Transverse colon (tissue), 4 donors: ENCODE results near the gene HDLBP.

ENCODE experiments used
- POLR2A ChIP-seq: fragments of 450-650 bp; IDR thresholded peaks from one replicate; pipeline ENCODE4 v1.6.1; 2016; ENCODE audit warnings: antibody characterized with exemption, mild to moderate bottlenecking, moderate library complexity
- POLR2AphosphoS5 ChIP-seq, 3 donors: sonication (generic); formaldehyde crosslinking; IDR thresholded peaks; one replicate each; pipeline ENCODE4 v1.6.1; 2016; ENCODE audit warnings: antibody characterized with exemption in 3 of 3
- TF ChIP-seq, protein P1 (sequence below), 5 experiments: fragments of 200-600 bp in 3 of 5; fragments of 450-650 bp in 2 of 5; sonication (generic) in 3 of 5; IDR thresholded peaks; 1 replicate in 2 of 5; 2 replicates in 3 of 5; pipeline ENCODE4 v1.5.1; 2016 to 2017; ENCODE audit warnings: antibody characterized with exemption in 5 of 5, inconsistent platforms in 3 of 5, mild to moderate bottlenecking in 2 of 5, moderate library complexity in 1 of 5

DNA sequence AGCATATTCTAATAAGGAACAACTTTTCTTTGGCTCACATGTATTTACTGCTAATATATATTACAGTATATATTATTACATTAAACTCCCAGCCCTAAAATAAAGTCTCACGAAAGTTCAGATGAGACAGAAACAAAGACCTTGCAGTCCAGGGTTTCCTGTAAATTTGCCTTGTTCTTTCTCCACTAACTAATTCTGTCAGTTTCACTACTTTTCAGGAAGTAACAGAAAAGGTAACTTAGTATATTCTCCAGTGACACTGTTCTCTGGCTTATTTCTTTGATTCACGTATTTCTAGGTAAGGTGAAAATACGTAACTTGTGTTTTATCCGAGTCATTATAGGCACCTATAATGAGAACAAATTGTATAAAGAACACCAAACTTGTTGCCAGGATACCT lies 35.2 kb downstream of the HDLBP start:
- TF ChIP-seq, protein P1, sequence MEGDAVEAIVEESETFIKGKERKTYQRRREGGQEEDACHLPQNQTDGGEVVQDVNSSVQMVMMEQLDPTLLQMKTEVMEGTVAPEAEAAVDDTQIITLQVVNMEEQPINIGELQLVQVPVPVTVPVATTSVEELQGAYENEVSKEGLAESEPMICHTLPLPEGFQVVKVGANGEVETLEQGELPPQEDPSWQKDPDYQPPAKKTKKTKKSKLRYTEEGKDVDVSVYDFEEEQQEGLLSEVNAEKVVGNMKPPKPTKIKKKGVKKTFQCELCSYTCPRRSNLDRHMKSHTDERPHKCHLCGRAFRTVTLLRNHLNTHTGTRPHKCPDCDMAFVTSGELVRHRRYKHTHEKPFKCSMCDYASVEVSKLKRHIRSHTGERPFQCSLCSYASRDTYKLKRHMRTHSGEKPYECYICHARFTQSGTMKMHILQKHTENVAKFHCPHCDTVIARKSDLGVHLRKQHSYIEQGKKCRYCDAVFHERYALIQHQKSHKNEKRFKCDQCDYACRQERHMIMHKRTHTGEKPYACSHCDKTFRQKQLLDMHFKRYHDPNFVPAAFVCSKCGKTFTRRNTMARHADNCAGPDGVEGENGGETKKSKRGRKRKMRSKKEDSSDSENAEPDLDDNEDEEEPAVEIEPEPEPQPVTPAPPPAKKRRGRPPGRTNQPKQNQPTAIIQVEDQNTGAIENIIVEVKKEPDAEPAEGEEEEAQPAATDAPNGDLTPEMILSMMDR (IDR thresholded peaks at IDR 0.05), result no peak
- TF ChIP-seq POLR2AphosphoS5 (IDR thresholded peaks at IDR 0.05) (no peak), POLR2A (no peak)
